NCI-H82 treated with DMSO at 0.1 percent for 48 hours (cell line): ENCODE measurements around the gene TDRD12.

ENCODE experiments used
- DNase-seq: peaks from one replicate; lab custom pipeline; 2025; ENCODE audit not compliant: unreplicated experiment; lab: John Stamatoyannopoulos, UW

TDRD12 gene

DNA sequence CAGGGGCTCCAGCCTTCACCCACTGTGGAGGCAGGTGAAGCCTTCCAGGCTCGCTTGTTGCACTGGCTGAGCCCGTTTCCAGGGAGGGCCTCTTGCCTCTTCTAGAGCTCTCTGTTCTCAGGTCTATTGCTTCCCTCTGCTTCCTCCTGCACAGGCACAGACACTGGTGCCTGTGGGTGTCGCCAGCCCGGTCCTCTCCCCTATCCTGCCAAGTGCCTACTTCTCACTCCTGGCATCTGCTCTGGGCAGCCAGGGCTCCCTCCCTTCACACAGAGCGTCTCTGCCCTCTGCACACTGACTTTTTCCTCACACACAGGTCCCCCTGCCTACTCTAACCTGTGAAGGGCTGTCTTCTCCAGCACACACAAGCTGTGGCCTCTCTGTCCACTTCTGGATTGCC is 89.7 kb downstream of the TDRD12 start:
- no peak for DNase-seq

DNA sequence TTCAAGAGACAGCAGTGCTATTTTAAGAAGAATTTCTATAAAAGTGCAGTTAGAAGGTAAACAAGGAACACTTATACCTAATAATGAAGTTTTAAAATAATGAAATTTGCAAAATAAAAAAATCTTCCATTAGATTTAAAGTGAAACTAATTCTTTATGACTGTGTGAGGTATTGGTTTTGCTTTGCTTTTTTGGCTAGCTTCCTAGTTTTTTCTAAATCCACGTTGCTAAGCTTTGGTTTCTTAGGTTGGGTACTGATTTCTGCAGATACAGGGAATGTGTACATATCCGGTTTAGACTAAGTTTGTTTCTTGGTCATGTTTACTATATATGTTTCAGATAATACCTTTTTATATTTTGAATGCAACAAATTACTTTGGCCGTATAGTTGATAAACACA is 90.2 kb downstream of the TDRD12 start:
- no peak for DNase-seq

DNA sequence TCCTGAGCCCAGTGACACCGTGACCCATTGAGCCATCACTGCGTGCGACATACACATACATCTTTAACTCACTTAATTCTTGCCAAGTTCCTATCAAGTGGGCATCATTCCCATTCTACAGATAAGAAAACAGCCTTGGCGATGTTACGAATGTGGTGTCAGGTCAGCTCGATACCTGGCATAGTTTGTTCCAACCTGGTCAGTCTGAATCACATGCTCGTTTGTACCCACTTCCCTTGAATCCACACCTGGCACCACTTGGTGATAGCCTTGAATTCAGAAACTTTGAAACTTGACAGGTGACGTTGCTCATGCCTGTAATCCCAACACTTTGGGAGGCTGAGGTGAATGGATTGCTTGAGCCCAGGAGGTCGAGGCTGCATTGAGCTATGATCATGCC is 90.9 kb downstream of the TDRD12 start:
- no peak for DNase-seq

DNA sequence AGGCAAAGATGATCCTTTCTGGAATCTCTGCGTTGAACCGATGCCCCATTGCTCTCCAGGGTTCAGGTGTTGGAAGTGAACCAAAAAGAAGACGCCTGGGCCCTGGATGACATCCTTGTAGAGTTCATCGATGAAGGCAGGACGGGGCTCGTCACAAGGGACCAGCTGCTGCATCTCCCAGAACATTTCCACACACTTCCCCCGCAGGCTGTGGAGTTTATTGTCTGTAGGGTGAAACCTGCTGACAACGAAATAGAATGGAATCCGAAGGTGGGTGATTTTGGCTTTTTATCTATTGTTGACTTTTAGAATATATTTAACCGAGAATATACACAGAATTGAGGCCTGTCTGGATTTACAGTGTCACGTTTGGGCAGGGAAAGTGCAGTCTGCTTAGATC is 91.6 kb downstream of the TDRD12 start:
- no peak for DNase-seq

DNA sequence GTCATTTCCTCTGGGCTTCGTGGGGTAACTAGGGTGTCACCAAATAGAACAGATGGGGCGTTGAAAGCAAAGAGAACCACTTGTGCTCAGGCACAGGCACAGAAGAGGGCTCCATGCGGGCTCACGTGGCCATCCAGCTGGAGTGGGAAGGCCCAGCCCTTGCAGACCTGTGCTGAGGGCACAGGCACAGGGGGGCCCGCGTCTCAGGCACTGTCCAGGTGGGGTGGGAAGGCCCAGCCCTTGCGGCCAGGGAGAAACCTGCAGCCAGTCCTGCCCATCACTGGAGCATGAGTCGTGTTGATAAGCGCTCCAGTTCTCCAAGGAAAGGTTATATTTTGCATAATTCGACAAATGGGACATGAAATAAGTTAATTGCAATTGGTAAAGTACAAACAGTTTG is 92.5 kb downstream of the TDRD12 start:
- DNase-seq, result no peak

DNA sequence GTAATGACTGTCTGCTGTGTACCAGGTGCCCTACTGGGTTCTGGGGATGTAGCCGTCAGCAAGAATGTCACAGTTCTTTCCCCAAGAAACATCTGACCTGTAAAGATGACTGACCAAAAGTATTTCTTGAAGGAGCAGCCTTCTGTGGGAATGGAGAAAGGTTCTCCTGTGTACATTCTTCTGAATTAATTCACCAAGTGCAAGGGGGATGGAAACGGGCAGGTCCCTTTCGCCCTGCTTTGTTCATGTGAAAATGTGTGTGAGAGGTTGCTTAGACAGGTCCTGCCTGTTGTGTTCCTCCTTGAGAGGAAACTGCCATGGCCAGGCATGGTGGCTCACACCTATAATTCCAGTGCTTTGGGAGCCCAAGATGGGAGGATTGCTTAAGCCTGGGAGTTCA is 93.0 kb downstream of the TDRD12 start:
- DNase-seq, result no peak

DNA sequence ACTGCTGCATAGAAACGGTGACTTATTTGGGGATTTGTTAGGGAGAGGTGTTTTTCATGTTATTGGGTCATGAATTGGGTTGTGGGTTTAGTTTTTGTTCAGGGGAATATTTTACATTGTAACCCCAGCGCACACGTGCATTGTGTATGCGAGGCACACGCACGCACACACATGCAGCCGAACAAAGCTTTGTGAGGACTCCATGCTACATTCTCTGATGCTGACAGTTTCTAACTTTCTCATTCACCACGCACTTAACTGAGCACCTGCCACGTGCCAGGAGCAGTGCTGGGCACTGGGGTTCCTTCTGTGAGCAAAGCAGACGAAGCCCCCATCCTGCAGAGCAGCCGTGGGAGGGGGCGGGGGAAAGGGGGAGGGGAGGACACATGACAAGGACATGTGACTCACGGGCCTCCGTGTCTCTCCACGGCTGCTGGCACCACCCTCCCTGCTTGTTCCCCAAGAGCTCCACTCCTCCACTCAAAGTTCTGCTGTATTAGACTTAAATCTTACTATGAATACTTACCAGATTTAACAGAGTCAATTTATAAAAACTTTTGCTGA is 94.4 kb downstream of the TDRD12 start:
- DNase-seq, result no peak

DNA sequence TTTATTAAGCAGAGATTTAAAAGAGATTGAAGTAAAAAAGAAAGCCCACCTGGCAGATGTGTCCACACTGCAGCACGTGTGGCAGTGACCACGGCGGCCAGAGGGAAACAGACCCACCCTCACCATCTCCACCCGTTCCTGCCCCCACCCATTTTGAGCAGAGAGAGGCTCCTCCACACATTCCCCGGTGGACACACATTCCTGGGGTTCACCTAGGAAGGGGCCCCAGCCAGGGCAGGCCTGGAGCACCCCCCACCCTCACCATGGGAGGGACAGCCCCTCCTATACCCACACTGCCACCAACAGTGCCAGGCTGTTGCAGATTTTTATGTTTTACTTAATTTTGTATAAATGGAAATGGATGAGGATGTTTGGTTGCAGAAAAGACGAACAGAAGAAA is 95.1 kb downstream of the TDRD12 start:
- no peak for DNase-seq

DNA sequence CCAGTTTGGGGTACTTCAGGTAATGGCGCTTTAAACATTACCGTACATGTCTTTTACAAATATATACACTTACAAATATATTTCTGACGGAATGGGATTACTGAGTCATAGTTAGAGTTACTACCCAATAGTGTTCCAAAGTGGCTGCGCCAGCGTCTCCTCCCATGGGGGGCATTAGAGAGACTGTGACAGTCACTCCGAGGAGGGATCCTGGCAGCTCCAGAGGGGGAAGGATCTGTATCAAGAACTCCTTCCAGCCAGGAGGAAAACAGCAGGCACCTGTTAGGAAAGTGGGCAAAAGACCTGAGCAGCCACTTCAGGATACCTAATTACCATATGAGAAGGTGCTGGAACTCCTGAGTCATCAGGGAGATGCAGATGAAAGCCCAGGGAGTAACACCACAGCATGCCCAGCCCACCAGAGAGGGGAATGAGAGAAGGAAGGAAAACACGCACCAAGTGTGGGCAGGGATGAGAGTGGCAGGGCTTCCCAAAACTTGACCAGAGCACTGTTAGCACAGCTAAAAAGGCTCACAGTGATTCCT is 97.1 kb downstream of the TDRD12 start:
- no peak for DNase-seq

DNA sequence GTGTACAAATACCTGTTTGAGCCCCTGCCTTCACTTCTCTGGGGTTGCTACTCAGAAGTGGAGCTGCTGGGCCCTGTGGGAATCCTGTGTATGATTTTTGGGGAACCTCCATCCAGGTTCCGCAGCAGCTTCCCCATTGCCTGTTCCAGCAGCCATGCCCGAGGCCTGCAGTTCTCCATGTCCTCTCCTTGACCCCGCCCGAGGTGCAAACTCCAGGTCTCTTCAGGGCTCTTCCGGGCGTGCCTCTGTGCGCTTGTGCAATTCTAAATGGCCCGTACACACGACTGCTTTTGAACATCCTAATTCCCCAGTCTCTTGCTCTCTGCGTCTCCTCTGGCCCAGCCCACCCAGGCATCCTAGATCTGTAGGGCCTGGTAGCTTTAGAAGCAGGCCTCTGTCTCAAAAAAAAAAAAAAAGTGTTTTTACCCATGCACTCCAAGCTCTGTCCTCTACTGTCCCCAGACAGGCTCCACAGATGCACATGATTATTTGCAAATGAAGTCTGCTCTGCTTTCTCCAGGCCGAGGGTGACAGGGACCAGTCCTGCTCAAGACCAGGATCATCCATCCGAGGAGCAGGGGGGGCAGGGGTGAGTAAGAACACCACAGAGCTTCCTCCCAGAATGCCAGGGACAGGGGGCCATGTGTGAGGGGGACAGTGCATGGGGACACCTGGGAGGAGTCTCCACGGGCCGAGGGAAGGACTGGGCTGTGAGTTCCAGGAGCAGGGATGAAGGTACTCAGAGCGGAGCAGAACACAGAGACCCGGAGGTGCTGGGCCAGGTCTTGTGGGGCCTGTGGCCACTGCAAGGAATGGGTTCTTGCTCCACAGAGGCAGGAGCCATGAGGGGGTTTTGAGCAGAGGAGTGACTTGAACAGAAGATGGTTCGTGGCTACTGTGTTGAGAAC is 98.3 kb downstream of the TDRD12 start:
- DNase-seq, result no peak

DNA sequence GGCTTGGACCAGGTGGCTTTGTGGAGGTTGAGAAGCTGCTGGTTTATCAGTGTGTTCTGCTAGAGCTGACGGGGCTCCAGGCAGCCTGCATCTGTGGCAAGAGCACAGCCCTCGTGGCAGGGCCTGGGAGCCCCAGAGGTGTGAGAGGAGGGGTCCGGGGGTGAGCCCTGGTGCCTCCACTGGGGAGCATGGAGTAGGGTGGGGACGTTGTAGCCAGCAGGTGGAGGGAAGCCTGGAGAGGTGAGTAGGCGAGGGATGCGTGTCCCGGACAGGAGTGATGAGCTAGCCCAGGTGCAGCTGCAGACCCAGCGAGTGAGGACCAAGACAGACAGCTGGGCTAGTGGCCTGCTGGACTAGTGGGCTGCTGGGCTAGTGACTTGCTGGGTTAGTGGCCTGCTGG is 99.0 kb downstream of the TDRD12 start:
- no peak for DNase-seq

DNA sequence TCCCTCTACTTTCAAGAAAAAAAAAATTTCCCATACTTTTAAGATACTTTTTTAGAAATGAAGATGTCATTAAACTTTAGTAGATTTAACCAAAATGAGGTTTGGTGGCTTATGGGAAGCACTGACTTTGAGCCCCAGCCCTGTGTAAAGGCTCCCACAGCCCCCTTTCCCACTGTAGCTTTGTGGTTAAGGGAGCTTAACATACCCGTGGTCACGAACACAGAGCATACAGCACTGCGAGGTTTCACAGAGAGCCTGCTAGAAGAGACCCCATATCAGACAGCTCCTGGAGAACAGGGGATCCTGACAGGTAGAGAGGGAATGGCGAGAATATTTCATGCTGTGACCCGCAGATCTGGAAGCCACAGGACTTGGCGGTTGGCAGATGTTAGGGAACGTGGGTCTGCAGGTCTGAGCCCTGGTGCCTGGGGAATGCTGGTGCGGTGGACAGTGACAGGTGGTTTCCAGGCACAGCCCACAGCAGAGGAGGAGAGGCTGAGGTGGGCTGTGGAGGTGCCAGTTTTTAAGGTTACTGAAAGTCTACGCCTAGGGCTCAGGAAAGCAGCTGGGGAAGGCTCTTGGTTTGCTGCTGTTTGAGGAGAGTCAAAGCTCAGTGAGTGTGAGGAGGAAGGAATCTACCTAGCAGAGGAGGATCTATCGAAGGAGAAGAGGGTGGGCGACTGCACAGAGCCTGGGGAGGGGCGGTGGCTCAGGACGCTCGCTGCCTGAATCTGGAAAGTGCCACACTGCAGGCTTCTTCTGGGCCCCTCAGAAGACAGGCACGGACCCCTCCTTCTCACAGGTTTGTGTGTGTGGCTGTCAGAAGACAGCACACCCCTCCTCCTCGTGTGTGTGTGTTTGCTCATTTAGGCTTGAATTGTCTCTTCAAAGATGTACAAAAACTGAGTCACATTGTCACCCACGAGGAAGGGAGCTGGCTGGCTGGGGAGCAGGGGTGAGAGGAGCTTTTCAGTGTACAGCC is 100.1 kb downstream of the TDRD12 start:
- no peak for DNase-seq

DNA sequence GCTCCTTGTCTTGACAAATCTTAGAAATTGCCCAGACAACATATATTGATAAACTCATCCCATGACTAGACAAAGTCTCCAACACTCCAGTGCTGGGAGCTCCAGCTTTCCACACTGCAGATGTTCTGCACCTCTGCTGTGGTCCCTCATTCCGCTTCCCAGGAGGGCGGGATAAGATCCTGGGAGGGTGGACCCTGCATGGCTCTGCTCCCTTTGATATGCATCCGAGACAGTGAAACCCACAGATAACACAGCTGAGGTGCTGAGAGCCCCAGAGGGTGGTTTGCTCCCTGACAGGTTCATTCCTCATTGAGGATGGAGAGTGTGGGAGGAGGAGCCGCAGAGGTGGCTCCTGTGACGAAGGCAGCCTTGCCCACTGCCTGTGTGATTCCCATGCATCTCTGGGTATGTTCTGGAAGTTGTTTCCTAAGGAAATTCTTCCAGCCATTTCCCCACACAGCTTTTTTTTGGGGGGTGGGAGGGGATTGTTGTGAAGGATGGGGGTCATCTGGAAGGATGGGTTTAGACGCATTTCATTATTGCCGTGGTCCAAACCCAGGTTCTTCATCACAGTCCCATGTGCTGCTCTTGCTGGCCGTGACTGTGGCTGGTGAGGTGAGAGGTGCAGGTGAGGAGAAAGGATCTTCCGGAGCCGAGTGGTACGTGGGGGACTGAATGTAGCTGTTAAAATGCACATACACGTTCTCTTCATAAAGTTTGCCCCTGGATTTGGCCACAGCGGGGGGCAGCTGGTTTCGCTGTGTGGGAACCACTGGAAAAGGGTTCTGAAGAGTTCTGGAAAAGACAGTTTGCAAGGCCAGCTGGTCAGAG is 103.6 kb downstream of the TDRD12 start:
- DNase-seq, result no peak

DNA sequence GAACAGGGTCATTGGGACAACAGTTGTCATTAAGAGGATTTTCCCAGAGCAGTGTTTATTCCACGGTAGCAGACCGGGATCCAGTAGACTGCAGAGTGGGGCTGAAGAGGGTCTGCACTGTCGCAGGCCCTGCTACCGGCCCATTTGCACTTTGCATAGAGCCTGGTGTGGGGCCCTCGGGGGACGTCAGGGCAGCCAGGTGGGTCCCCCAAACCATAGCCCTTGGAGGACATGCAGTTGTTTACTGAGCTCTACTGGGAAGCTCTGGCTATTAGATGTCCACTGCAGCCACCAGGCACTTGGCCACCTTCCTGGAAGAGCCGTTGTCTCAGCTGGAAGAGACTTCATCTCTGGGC is 104.2 kb downstream of the TDRD12 start:
- DNase-seq, result no peak

DNA sequence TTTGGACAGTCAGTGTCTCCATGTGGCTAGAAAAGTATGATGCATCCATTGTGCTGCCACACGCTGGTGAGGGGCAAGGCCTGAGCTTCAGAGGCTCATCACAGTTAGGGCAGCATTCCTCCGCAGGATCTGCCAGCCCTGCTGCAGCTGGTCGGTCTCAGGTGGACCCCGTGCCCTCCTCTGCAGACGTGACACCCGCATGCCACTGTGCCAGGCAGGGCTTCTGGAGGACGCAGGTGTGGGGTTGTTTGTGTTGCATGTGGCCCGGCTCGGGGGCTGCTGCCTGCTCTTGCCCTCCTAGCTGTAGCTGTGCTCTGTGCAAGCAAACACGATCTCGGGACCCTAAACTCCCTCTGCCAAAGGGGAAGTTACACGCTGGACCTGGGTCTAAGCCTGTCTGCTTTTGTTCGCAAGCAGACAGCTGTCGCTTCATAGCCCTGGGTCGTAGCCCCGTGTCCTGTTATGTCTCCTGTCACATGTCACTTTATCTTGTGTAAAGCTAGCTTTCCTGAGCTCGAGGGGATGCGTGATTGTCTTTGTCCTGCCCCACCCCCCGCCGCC is 104.7 kb downstream of the TDRD12 start:
- DNase-seq, result no peak

DNA sequence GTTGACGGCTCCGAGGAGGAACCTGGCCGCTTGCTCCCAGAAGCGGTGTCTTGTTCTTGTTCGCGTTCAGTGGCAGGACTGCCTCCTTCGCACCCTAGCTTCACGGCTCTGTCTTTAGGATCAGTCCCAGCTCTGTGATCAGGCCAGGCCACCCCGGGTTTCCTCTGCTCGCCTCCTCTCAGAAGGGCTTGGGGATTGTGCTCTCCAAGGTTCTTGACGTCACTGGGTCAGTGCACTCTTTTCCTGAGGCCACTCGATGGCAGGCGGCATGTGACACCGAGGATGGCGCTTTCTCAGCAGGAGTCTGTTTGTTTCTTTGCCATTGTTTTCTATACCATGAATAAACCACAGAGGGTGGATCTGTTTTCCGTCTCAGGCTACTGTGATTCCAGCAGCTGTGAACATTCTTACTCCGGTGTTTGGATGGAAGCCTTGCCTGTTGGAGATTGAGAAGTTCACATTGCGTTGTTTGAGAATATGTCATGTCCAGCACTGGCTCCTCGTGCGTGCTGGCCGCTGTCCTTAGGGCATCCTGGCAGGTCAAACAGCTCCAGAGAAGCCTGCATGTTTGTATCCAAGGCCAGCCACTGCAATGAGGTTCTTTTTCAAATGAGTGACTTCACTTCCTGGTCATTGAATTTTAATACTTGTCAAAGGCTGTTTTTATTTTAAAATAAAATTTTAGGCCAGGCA is 105.5 kb downstream of the TDRD12 start:
- no peak for DNase-seq

DNA sequence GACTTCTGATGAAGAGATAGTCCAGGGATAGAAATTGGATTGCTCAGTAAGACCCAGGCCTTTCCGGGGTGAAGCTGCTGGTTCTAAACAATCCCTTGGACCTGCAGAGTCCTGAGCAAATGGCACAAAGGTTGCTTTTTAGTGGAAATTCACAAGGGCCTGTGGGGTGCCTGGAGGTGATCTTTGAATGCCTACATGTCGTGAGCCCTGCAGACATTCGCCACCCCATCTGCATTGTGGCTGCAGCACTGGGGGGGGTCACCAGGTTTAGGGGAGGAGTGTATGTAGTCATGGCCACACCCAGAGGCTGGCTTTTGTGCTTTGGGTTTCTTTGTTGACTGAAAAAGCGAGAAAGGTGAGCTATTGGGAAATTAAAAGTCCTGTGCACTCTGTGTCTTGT is 108.6 kb downstream of the TDRD12 start:
- no peak for DNase-seq

DNA sequence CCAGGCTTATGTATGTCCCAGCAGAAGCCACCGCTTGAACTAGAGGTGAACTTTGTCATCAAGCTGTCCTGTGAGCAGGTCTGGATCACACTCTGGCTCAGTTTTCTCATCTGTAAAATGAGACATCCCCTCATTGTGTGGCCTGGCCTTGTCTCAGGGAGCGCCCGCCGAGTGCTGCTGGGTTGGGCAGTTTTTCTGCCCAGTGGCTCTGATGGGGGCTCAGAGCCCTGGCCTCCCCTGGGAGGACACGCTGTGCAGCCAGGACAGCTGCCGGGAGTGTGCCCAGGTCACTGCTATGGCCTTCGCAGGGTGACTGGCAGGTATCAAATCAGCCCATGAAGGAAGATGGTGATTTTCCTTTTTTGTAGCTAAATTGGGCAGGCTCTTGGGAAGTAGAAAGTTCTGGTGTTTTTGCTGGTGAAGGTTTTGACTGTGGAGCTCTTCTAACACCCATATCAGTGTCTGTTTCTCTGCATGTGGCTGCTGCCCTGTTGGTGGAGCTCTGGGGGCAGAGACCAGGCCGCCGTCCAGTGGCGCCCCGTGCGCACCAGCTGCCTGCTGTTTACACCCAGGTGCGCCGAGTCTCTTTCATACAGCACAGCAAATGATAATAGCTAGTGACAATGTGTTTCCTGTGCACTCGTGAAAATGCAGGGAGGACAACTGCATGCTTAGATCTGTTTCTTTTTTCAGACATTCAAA is 109.2 kb downstream of the TDRD12 start:
- no peak for DNase-seq

DNA sequence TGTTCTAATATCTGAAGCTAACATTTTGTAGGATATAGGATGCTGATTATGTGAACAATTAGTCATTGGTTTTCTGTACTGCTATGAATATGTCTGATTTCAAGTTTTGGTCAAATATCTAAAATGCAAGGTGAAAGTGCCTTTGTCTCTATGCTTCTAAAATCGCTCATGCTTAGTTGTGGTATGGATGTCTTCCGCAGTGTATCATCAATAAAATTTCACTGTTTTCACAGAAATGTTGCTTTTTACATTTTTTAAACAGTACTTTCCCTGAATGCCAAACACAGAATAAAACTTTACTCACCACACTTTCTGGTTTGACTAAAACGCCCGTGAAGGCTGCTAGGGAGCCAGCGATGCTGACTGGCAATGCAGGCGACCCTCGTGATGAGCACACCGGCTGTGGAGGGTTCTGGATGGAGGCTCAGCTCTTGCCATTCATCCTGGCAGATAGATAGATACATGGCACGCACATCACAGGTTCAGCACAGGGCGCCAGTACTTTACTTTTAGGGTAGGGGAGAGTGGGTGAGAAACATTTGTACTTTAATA is 109.9 kb downstream of the TDRD12 start:
- DNase-seq, result no peak
